NCI-H187 (cell line): ENCODE data around the gene PIP5K1C.

Source experiments
- DNase-seq, 2 experiments: peaks; one replicate each; lab custom pipeline; 2025; lab: John Stamatoyannopoulos, UW

PIP5K1C gene

DNA sequence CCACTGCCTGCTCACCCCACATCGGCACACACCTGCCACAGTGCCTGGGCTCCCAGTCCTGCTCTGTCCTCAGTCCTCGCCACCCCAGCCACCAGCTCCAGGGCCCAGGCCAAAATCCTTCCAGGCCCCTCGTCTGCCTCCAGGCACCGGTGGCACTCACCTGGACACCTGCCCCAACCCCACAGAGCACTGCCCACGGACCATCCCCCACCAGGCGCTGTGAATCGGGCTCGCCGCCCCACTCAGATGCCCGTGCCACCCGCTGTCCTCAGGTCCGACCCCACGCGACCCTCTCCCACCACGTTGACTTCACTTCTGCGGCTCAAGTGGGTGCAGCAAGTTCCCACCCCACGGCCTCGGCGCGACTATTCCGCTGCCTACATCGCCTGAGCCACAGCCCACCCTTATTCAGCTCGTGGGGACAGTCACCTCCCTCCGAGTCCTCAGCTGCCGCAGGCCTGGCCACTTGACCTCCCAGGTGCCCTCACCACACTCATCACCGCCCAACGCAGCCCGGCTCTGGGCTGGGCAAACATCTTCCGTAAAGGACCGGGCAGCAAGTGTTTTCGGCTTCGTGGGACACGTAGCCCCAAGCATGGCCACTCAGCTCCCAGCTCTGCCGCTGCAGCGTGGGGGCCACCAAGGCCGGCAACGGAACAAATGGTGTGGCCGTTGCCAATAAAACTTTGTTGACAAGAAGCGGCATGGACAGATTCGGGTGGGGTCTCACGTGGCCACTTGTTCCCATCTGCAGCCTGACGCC is 5.7 kb downstream of the PIP5K1C start:
- no peak for DNase-seq

DNA sequence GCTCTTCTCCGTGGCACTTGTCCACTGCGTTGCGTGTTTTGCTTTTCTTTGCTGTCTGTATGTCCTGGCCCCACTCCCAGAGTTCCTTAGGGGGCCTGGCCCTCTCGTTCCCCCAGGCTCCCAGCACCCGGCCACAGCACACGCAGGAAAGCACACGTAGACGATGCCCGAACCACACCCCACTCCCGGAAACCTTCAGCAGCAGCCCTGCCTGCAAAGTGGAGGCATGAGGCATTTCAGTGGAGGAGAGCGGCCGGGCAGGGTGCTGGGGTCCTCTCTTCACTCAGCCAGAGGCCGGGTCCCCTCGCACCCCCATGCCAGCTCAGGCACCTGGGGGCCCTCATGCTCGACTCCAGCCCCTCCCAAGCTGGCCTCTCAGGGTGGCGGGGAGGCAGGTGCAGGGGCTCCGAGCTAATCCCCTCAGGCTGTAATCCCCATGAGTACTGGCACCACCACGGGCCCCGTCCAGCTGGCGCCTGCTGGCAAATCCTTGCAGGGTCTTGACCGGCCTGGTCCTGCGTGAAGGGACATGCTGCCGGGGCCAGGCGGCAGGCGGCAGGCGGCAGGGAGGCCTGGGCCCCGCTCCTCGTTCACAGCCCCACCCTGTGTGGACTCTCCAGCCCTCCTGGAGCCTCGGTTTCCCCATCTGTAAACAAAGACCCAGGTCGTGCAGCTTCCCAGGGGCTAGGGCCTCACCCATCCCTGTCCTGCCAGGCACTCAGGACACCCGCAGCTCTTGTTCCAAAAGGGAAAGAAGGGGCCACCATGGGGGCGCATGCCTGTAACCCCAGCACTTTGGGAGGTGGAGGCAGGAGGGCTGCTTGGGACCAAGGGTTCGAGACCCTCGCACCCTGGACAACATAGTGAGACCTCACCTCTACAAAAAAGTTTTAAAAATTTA is 7.0 kb downstream of the PIP5K1C start:
- DNase-seq, result no peak

DNA sequence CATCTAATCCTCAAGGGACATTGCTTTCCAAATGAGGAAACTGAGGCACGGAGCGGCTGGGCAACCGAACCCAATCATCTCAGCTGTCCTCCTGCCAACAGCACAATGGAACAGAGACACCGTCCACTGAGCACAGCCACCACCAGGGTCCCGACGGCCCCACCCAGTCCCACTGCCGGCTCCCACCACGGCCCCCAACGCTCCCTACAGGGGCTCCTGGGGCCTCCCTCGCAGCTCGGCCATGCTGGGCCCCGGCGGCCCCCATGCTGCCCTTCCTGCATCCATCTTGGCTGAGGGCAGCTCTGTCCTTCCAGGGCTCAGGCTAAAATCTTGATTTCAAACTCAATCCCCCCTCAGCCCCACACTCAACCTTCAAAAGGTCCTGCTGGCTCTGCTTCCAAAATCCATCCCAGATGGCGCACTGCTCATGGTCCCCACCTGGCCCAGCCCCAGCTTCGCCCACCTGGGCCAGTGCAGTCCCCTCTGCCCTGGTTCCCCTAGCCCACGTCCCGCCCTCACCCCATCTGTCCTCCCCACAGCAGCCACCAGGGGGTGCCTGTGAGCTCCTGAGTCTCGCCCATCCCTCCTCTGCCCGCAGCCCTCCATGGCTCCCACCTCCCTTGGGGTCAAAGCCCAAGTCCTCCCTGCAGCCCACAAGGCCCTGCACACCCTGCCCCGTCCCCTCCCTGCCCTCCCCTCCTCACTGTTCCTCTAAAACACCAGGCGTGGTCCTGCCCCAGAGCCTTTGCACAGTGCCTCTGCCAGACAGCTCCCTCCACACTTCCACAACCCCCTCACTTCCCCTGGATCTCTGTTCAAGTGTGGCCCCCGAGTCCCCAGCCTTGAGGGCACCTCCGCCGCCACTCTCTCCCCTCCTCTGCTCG is 7.9 kb downstream of the PIP5K1C start:
- no peak for DNase-seq

DNA sequence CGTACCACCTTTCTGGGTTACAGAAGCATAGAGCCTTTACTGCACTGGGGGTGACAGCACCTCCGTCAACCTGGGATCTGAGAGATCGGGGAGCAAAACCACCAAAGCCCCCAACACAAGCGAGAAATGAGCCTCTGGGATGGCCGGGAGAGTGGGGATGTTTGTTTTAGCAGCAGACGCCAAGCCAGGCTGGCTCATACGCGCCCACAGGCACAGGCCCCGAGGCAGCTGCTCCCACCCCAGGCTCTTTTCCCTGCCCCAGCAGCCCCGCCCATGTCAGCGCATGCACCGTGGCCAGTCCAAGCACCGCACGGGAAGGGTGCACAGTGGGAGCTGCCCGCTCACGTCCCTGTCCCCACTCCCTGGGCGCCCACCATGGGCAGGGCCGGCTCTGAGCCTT is 8.5 kb downstream of the PIP5K1C start:
- no peak for DNase-seq

DNA sequence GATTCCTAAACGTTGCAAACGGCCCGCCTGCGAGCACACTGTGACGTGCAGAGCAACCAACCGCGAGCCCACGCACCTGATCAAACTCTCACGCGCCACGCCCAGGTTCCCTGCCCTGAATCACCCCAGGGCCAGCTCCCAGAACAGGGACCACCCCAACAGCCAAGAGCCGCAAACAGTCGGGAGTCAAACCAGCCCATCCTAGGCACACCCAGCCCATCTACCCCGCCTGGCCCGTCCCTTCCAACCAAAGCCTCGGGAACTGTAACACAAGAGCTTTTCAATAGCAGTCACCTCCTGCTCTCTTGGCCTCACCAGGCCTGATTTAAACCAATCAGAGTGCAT is 8.9 kb downstream of the PIP5K1C start:
- no peak for DNase-seq

DNA sequence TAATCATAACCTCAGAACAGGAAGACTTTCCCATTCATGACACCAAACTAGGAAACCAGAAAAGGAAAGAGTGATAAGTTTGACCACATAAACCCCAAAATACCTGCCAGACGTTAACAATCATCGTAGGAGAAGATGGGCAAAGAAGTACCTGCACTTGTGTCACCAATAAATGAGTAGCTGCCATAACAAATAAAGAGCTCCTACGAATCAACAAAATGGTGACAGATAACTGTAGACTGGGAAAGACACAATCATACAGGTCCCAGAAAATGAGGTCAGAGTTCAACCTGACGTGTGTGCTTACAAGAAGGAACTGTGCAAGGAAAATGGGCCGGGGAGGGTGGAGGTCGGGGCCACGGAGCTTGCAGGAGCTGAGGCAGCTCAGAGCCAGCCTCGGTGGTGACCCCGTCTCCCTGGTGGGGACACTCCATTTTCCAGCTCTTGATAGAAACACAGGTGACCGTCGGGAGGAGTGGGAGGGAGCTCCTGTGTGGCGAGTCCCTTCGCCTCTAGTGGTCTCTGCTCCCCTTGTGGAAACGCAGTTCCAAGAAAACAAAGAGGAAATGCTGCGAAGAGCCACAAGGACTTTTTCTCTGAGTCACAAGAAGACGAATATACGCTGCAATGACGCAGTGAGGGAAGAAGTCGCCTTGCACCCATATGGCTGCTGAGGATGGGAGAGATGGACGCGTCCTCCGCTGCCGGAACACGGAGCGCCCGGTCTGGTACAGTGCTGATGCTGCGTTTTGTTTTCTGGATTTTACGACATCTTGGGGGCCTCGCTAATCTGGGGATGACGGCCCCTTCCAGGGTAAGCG is 9.5 kb downstream of the PIP5K1C start:
- DNase-seq, result no peak

DNA sequence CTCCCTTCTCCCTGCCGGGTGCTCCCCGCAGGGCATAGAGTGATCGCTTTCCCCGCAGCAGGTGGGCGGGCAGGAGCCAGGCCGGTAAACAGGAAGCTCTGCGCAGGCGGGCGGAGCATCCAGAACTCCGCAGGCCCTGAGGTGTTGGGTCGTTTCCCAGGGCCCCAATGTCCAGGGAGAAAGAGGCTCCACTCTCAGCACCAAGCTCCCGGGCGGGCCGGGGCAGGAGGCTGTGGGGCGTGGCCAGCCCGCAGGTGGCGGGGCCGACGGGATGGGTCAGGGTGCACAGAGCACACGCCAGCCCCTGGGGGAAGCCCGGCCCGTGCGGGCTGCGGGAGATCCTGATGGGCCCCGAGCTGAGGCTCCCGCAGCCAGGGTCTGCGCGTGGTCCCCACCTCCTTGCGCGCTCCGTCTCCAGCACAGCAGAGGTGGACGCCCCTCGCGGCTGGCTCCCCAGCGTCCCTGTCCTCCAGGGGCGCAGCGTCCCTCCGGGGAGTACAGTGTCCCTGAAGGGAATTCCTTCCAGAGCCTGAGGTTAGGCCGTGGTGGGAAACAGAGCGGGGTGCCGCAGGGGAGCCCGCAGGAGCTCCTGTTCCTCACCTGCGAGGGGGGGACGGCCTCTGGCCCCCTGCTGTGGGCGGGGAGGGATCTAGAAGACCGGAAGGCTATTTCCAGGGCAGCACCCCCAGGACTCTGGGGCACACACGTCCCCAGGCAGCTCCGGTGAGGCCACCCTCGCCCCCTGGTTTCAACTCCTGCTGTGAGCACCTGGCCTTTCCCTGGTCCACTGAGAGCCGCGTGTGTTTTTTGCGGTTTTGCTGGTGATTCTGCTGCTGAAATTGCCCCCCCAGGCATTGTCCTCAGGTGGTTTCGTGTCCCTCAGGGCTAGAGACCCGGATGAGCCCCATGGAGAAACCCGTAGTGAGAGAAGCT is 12.2 kb downstream of the PIP5K1C start:
- DNase-seq, result no peak

DNA sequence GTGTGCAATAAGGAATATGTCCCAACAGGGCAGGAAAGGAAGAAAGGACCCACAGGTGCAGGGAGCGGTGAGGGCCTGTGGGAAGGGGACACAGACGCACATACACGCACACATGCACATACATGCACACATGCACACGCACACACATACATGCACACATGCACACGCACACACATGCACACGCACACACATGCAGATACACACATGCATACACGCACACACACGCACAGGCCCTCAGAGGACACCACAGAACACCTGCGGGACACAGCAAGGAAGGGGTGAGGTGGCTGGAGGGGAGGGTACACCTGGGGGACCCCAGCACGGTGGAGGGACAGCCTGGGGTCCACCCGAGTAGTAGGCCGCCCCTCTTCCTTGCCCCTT is 12.9 kb downstream of the PIP5K1C start:
- DNase-seq, result no peak

DNA sequence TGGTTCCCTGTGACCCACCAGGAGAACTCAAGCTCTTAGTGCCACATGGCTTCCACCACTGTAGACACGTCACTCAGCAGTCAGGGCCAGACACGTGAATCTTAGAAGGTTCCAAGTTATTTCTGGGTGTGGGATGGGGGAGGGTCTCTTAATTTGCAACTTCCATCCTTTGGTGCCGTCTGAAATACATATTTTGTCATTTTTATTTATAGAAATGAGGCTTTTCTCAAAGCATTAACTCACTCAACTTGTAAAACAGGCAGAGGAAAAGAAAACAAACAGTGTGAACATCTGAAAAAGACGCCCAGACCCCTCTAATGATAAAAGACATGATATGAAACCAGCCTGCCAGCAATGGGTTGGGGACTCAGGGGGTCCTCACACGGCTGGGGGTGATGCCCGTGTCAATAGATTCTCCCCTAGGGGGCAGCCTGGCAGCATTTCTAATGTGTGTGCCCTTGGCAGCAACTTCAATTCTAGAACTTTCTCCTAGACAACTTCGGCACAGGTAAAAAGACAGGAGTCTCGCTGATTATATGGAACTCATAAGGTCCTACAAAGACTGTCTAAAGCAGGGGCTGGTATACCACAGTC is 15.4 kb downstream of the PIP5K1C start:
- DNase-seq, result no peak

DNA sequence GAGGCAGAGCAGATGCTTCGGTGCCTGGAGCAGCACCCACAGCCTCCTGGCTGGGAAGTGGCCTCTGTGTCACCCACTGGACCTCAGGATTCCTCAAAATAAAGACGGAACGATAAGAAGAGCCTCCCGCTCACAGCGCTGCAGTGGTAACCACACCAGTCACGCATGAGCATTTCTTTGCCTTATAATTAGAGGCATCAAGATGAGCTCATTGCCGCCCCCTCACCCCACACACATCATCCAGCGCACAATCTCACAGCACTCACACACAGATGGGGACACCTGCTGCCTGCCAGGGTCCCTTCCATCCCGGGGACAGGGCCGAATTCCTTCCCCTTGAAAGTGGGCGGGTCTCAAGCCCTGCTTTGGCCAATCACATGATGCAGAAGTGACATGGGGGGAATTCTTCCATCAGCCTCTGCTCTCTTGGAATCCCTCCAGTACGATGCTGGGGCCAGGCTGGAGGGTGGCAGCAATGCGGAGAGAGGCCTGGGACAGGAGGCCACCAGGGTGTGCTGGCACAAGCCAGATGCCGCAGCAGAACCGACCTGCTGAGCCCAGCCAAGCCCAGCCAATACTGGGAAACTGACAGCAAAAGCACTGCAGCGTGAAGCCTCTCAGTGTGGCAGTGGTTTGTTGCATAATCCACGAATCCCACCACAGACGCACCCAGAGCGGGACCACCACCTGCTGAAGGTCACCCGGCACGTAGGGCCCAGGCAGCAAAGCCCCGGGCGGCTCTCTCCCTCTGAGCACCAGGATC is 16.0 kb downstream of the PIP5K1C start:
- DNase-seq, result no peak

DNA sequence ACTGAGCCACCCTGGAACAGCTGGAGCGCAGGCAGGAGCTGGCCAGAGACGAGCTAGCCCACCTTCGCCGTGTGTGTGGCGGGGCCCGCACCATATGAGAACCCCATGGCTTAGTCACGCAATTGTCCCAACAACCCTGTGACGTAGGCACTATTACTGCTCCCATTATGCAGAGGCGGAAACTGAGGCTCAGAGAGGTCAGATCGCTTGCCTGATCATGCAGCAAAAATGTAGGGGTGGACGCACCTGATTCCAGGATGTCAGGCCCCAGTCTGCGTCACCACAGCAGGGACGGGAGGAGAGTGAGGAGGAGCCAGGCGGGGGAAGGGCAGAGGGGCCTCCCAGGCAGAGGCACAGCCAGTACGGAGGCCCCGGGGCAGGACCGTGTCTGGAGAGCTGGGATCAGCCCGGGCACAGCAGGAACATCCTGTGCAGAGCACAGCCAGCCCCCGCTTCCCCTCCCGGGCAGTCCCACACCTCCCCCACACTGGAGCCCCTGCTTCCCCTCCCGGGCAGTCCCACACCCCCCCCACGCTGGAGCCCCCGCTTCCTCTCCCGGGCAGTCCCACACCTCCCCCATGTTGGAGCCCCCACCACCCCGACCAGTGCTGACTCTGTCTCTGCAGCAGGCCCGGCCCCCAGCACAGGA is 16.7 kb downstream of the PIP5K1C start:
- DNase-seq, result no peak

DNA sequence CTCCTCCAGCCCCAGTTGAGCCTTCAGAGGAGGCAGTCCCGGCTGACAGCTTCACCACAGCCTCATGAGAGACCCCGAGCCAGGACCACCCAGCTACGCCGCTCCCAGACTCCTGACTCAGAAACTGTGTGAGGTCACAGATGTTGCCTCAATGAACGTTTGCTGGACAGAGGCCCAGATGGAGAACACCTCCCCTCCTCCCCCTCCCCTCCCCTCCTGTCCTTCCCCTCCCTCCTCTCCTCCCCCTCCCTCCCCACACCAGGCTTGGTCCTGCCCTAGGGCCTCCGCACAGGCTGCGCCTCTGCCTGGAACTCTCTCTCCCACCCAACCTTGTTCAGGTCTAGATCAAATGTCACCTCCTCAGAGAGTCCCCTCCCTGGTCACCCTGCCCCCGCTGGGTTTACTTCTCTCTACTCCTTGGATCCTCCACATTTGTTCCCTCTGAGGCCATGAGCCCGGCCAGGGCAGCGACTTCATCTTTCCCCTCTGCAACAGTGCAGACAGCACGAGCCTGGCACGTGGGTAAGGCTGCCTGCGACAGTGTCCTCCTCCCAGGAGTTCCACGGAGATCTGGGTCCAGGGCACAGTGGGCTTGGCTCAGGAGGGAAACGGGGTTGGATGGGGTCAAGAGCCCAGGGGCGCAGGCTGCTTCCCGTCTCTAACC is 17.4 kb downstream of the PIP5K1C start:
- no peak for DNase-seq

DNA sequence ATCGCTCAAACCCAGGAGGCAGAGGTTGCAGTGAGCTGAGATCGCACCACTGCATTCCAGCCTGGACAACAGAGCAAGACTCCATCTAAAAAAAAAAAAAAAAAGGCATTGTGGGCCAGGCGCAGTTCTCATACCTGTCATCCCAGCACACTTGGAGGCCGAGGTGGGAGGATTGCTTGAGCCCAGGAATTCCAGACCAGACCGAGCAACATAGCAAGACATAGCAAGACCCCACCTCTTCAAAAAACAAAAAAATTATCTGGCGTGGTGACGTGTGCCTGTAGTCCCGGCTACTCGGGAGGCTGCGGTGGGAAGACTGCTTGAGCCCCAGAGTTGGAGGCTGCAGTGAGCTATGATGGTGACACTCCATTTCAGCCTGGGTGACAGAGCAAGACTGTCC is 18.0 kb downstream of the PIP5K1C start:
- no peak for DNase-seq

DNA sequence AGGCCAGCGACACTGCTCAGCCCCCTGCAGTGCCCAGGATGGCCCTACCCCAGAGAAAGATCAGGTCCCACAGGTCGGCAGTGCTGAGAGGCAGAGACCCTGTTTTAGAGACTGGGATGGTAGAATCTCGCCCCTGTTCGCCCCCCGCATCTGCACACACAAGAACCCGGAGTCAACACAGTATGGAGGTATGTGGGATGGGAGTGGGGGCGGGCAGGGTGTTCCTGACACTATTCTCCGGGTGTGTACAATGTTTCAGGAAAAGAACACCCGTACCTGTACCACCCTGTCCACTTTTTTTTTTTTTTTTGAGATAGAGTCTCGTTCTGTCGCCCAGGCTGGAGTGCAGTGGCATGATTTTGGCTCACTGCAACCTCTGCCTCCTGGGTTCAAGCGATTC is 19.3 kb downstream of the PIP5K1C start:
- DNase-seq, result no peak

DNA sequence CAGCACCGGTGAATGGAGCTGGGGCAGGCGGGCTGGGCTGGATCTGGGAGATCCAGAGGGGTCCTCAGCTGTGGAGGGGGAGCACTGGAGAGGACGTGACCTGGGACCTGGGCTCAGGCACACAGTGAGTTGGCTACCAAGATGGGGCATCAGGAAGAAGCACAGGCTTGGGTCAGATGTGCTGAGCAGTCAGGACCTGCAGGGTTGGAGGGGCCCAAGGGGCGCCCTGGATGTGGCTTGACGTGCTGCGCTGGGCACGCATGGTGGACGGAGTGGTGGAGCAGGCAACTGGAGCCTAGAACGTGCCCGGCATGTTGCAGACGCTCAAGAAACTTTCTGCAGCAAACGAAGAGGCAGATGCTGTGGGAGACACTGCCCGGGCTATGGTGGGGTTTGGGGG is 20.7 kb downstream of the PIP5K1C start:
- no peak for DNase-seq

DNA sequence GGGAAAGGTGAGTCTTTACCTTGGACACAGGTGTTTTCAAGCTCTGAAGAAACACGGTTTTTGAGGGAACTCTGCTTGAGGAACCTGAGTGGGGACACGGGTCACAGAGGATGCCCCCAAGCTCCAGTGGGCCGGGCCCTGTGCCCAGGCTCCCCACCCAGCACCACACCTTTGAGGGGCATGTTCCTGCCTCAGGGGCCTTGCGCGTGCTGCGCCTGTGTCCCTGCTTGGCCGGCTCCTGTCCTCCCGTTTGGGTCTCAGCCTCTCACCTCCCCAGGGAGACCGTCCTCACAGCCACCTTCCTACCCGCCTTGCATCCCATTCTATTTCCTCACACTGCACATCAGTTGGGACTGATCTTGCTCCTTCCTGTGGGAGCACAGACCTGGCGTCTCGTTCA is 21.1 kb downstream of the PIP5K1C start:
- no peak for DNase-seq

DNA sequence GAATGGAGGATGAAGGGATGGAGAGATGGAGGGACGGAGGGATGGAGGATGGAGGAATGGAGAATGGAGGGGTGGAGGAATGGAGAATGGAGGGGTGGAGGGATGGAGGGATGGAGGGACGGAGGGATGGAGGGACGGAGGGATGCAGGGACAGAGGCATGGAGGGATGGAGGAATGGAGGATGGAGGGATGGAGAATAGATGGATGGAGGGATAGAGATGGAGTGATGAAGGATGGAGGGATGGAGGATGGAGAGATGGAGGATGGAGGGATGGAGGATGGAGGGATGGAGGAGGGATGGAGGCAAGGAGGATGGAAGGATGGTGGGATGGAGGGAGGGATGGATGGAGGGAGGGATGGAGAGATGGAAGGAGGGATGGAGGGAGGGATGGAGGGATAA is 22.1 kb downstream of the PIP5K1C start:
- DNase-seq, result no peak
